ENCODE results near the gene GZF1.

Gene GZF1

DNA sequence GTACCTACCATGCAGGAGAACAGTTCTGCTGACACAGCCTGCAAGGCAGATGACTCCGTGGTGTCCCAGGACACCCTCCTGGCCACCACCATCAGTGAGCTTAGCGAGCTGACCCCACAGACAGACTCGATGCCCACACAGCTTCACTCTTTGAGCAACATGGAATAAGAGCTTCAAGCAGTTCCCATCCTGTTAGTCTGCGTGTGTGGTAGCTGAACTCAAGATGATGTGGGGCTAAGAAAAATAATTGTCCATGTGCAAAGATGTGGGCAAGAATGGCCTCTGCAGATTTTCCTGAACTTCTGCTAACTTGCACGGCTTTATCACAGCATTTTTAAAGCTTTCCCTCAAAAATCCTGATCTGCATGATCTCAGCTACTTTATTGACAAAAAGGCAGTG is 8.3 kb downstream of the GZF1 start:
- no peak for DNase-seq (ENCODE audit: low spot score)

GRCh38 chr20:23370873-23371272 is 8.9 kb downstream of the GZF1 start:
- no peak for DNase-seq (ENCODE audit: low spot score)

DNA sequence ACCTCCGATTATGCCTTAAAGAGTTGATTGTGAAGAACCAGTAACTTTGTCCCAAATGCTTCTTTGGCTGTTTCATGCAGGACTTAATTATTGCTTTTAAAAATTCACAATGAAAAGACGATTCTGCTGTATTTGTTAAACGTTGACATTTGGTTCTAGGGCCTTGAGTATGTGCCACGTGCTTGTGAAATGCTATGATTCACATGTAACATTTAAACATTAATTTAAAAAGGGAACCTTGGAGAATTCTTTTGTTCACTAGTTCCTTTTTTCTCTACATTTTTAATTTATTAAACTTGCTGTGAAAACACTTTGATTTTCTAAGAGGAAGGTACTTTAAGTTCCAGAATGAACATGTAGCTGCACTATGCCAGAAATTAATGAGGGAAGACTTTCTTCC is 9.5 kb downstream of the GZF1 start:
- no peak for DNase-seq (ENCODE audit: low spot score)

- DNase-seq (ENCODE audit: low spot score) = no peak
Measured at GRCh38 chr20:23374441-23374840, 12.5 kb downstream of the GZF1 start.

GRCh38 chr20:23375827-23376226 is 13.8 kb downstream of the GZF1 start:
- no peak for DNase-seq (ENCODE audit: low spot score)

DNA sequence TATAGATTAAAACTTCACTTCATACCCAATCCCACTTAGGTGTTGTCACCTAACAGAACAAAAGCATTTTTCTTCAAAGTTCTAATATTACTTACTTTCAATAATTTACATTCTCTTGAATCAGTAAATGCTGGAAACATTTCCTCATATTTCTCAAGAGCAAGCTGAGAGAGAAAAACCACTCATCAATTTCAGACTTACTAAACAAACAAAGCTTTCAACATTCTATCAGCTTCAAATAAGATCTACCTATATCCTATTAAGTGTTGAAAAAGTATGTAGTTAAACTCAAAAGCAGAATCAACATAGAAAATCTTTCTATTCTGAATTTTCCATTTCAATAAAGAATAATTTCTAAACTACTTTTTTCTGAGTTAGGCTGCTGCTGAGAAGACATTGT is 17.8 kb downstream of the GZF1 start:
- no peak for DNase-seq (ENCODE audit: low spot score)

DNA sequence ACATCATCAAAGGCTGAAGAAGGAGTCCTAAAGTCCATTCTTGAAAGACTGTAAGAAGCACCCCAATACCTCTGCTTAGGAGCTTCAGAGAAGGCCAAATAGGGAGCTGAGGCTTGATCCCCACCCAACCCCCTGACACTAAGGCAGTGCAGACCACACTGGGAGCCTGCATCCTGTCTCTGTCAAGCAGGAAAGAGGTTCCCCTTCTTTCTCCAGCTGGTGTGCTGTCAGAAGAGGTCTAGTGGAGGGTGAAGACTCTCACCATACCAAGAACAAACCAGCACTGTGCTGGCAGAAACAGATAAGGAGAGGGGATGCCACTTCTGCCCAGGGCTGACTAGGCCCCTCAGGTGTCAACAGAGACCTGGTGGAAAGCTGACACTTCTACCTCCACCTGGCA is 19.9 kb downstream of the GZF1 start:
- no peak for DNase-seq (ENCODE audit: low spot score)

GRCh38 chr20:23386304-23387117 is 24.5 kb downstream of the GZF1 start:
- DNase-seq (ENCODE audit: low spot score) = no peak

DNA sequence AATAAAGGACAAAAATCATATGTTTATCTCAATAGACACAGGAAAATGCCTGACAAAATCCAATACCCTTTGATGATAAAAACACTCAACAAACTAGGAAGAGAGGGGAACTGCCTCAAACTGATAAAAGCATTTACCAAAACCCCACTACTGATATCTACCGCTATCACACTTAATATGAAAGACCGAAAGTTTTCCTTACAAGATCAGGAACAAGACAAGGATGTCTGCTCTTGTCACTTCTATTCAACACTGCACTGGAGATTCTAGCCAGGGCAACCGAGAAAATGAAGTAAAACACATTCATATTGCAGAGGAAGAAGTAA is 25.1 kb downstream of the GZF1 start:
- DNase-seq (ENCODE audit: low spot score) = no peak

DNA sequence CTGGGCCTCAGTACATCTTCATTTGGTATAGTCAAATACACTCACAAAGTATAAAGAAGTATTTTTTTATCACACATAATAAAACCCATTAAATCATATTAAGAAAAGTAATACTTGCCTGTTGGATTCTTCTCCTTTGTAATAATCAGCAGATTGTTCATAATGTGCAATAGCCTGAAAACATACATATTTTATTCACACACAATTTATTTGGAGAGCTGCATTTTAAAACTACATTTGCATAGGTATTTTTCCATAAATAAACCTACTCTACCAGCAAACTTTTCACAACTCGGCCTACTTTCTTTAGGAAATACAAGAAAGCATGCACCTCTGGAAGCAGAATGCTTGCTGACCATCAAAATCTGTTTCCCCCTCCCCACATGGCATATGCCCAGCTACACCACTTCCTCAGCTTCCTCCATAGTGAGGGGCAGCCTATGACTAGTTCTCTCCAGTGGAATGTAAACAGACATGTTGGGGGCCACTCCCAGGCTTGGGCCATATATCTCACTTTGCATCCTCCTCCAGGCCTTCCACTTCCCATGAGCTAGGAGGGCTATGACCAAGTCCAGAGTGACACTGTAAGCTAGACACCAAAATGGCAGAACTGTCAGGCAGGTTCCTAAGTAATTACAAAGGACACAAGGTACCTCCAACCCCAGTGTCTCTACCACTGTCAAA is 28.3 kb downstream of the GZF1 start:
- no peak for DNase-seq (ENCODE audit: low spot score)

DNA sequence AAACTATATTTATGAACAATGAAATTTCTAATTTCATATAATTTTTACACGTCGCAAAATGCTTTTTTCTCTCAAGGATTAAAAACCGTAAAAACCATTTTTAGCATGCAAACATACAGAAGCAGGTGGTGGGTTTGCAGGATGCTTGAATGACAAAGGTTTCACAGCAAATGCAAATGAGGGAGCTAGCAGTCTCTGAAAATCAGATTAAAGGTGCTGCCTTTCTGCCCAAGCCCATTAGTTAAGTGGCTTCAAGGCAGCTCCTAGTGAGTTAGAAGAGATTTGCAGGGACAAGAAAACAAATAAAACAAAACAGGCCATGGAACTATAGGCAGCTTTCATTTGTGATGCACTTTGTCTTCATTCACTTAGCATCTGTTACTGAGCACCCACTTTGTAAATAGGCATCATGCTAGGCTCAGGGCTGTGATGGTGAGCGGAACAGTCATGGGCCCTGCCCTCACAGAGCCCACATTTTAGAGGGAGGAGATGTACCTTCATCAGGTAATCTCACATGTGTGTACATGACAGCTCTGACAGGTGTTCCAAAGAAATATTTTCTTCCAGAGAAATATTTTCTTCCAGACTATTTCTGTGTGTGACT is 29.8 kb downstream of the GZF1 start:
- no peak for DNase-seq (ENCODE audit: low spot score)

DNA sequence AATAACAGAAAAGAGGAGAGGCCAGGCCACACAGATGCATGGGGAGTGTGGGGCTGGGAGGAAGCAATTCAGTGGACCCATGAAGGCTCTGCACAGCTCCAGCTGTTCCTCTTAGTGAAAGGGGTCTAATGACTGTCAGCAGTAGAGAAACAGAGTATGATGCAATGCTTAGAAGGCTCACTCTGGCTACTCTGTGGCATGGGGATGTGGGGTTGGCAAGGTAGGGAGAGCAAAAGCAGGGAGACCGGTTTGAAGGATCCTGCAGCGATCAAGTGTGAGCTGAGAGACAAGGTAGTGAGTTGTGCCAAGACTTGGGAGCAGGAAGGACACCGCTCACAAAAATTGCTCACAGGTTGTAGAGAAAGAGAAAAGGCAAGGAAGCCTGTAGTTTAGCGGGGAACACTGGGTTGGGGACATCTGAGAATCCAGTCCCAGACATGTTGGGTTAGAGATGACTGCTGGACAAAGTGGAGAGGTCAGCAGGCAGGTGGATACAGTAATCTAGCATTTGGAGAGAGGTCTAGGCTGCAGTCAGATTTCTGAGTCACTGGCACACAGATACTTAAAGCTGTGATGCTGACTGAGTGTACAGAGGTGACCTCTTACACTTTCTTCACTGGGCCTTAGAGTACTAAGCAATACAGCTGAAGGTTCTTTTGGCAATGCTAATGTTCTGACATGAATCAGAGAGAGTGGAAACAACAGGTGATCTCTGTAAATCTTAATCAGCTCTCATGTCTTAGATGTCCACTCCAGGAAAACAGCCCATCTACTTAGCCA is 32.2 kb downstream of the GZF1 start:
- peak; percentile 13 for DNase-seq (ENCODE audit: low spot score)

DNA sequence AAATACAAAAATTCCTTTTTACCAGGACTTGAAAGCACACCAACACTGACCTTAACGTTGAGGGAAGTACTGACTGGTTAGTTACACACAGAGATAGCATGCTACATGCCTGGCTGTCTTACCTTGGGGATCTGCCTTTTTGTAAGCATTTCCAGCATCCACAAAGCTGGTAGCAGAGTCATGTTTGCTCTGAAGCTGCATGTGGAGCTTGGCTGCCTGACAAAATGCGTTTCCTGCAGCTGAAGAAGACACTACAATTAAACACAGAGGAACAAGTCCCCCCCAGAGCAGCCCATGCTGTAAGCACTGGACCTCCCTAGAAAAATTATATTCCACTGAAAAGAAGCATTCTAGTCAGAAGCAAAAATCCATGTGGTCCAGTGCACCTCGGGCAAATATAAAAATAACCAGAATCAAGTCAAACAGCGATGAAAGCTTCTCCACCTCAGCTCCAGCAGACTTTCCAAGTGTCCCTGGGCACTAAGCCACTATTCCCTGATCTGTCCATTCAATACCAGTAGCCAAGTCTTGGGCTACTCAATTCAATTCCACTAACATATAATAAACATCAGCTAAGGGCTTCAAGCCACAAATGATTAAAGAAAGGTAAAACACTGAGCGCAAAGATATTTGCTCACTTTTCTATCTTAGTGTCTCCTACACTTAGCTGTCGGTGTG is 35.1 kb downstream of the GZF1 start:
- no peak for DNase-seq (ENCODE audit: low spot score)

- no peak for DNase-seq (ENCODE audit: low spot score)
Measured at GRCh38 chr20:23397961-23398360, 36.0 kb downstream of the GZF1 start.

- DNase-seq (ENCODE audit: low spot score) = peak; percentile 62
Measured at GRCh38 chr20:23399568-23400241, 37.7 kb downstream of the GZF1 start.

DNA sequence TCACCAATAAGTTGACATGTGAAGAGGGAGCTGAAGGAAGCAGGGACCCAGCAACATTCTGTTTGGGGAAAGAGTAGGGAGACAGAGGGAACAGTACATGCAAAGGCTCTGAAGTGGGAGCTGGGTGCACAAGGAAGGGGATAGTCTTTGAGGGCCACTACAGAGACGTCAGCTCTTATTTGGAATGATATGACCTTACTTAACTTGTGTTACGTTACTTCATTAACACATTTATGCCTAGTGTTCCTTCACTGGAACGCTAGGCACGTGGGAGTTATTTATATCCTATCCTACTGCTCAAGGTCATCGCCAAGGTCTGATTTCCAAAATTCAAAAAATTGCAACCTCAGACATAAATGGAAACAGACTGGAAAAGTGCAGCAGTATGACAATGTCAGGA is 39.1 kb downstream of the GZF1 start:
- DNase-seq (ENCODE audit: low spot score) = no peak

DNA sequence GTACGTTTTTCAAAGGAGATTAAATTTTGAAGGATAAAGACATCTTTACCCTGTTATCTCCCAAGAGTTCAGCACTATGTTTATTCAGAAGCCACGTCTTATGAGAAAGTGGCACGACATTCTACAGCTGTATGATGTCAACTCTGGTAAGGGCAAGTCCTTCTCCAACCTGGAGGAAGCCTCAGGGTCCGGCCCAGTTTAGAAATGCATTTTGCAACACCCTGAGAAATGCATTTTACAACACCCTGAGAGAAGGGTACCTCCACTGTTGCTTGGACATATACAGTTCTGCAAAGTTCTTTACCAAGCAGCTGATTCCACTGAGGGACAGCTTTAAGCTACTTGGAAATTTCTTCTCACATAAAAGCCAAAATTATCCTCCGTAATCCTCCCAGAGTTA is 41.8 kb downstream of the GZF1 start:
- no peak for DNase-seq (ENCODE audit: low spot score)

DNA sequence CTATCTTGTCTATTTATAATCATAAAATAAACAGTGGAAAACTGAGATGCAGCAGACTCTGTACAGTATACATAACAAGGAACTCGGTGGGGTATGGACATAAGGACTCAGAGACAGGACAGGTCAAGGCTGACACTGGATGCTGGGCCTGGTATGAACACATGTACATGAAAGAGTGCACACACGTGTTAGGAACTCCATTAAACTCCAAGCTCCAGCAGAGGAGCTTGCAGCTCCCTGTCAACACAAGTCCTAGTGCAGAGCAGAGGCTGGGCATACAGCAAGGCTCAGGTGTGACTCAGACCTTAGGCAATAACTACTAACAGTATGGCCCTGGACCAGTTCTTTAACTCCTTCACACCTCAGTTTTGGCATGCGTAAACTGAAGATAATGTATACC is 42.2 kb downstream of the GZF1 start:
- DNase-seq (ENCODE audit: low spot score) = peak; percentile 35

DNA sequence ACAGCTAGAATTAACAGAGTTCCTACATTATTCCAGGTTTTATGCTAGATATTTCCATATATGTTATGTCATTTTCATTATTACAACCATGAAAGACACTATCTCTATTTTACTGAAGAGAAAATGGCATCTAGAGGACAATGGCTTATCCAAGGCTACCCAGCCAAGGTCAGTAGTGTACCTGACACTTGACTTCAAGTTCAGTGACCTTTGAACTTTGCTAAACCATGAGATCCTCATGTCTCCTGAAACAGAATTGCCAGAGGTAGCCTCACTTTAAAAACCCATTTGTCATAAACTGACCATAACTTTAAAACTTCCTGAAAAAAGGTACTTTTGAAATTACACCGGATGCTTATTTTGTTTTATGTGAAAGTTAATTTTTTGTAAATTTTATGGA is 44.9 kb downstream of the GZF1 start:
- DNase-seq (ENCODE audit: low spot score) = no peak

GRCh38 chr20:23407781-23408464 is 45.9 kb downstream of the GZF1 start:
- no peak for DNase-seq (ENCODE audit: low spot score)

GRCh38 chr20:23408957-23409356 is 47.0 kb downstream of the GZF1 start:
- no peak for DNase-seq (ENCODE audit: low spot score)
